Neutrophil (primary cell): Measurements from ENCODE around the gene PLEKHA1.

ENCODE experiments used
- H3K27ac ChIP-seq: fragments of 200-600 bp; sonication (generic); 2 replicates; pipeline ENCODE4 v1.5.1; 2016; ENCODE audit warnings: mild to moderate bottlenecking, moderate library complexity
- H3K27me3 ChIP-seq: fragments of 200-600 bp; sonication (generic); 2 replicates; pipeline ENCODE4 v1.6.0; 2016; ENCODE audit warnings: mild to moderate bottlenecking
- H3K36me3 ChIP-seq: fragments of 200-600 bp; sonication (generic); 2 replicates; pipeline ENCODE4 v1.5.1; 2017
- H3K4me1 ChIP-seq, 2 experiments: fragments of 200-600 bp in 1 of 2; sonication (generic) in 1 of 2; 1 replicate in 1 of 2; 2 replicates in 1 of 2; pipeline versions ENCODE4 v1.5.1 to v1.6.1; 2013 to 2016; ENCODE audit warnings: low read depth in 1 of 2, low read length in 1 of 2, mild to moderate bottlenecking in 1 of 2, moderate library complexity in 1 of 2; ENCODE audit not compliant: control insufficient read depth in 1 of 2, insufficient read depth in 1 of 2
- H3K4me3 ChIP-seq, 2 experiments: fragments of 200-600 bp in 1 of 2; sonication (generic) in 1 of 2; 1 replicate in 1 of 2; 2 replicates in 1 of 2; pipeline ENCODE4 v1.5.1; 2013 to 2016; ENCODE audit warnings: low read depth in 1 of 2, low read length in 1 of 2, mild to moderate bottlenecking in 1 of 2, moderate library complexity in 1 of 2
- H3K9me3 ChIP-seq: fragments of 200-600 bp; sonication (generic); 2 replicates; pipeline ENCODE4 v1.5.1; 2016
- TF ChIP-seq, protein P1 (sequence below): fragments of 200-600 bp; sonication (generic); IDR thresholded peaks from 2 replicates; pipeline ENCODE4 v1.5.1; 2016; ENCODE audit warnings: antibody characterized with exemption

The PLEKHA1 gene

DNA sequence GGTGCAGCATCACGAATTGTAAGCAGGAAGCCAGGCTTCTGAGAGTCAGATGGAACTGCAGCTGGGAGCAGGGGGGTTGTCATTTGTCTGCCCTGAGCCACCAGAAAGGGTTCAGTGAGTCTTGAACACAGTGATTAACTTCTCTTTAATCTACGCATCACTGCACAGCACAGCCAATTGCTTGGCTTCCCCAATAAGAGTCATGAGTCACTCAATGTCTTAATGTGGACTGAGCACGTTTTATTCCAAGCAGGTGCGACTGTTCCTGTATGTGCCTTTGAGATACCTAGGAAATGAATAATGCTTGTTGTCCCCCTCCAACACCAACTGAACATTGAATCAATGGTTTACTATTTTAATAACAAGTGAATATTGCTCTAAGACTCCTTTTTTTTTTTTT is 26.0 kb upstream of the PLEKHA1 start:
- no peak overlapping the region for H3K4me3 ChIP-seq
- no peaks in the 10 kb centered on the region for H3K9me3 ChIP-seq
- H3K27ac ChIP-seq = no peak overlapping the region
- H3K27me3 ChIP-seq = peaks cover 12% of the 10 kb centered on the region
- TF ChIP-seq, protein P1, sequence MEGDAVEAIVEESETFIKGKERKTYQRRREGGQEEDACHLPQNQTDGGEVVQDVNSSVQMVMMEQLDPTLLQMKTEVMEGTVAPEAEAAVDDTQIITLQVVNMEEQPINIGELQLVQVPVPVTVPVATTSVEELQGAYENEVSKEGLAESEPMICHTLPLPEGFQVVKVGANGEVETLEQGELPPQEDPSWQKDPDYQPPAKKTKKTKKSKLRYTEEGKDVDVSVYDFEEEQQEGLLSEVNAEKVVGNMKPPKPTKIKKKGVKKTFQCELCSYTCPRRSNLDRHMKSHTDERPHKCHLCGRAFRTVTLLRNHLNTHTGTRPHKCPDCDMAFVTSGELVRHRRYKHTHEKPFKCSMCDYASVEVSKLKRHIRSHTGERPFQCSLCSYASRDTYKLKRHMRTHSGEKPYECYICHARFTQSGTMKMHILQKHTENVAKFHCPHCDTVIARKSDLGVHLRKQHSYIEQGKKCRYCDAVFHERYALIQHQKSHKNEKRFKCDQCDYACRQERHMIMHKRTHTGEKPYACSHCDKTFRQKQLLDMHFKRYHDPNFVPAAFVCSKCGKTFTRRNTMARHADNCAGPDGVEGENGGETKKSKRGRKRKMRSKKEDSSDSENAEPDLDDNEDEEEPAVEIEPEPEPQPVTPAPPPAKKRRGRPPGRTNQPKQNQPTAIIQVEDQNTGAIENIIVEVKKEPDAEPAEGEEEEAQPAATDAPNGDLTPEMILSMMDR = no peak
- no peaks in the 10 kb centered on the region for H3K4me1 ChIP-seq
- no peaks in the 10 kb centered on the region for H3K36me3 ChIP-seq

DNA sequence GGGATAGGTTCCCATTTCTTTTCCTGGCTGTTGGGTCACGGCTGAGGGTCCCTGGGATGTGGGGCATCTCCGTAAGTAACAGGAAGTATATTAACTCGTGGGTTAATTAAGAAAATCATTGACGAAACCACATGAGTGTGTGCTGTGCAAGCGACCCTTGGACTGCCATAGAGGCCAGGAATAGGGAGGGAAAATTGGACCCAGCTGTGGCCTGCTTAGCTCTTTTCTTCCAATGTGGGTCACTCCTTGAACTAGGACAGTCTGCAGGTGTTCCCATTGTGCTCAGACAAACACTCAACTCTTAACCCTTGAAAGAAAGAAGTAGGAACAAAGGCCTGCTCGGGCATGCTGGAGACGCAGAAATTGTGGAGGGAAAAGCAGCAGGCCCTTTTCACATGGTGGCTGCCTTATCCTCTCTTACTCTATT is 25.6 kb upstream of the PLEKHA1 start:
- Histone ChIP-seq H3K27me3 (peaks cover 12% of the 10 kb centered on the region), H3K9me3 (no peaks in the 10 kb centered on the region), H3K4me1 (no peaks in the 10 kb centered on the region), H3K4me3 (no peak overlapping the region), H3K36me3 (no peaks in the 10 kb centered on the region), H3K27ac (no peak overlapping the region)
- TF ChIP-seq, protein P1 = no peak

DNA sequence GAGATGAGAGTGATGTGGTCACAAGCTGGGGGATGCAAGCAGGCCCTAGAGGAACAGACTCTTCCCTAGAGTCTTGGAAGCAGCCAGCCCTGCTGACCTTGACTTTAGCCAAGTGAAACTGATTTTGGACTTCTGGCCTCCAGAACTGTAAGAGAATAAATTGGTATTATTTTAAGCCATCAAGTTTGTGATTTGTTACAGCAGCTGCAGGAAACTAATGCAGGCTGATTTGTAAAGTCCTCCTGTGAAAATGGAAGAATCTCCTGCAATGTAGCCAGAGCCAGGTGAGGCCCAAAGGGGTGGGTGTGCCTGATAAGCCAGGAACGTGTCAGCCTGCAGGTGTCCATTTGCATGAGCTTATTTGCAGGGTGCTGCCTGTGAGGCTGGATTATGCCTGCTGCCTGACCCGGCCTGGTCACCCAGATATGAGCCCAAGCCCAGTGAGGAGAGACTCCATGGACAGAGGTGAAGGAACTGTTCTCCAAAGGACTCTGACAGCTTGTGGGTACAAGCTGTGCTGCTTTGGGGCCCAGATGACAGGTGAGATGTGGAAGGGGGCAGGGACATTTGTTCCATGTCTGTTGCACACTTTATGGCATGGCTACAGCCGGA is 24.6 kb upstream of the PLEKHA1 start:
- Histone ChIP-seq H3K27me3 (peaks cover 12% of the 10 kb centered on the region), H3K27ac (no peak overlapping the region), H3K4me3 (no peak overlapping the region), H3K4me1 (no peaks in the 10 kb centered on the region), H3K36me3 (no peaks in the 10 kb centered on the region), H3K9me3 (no peaks in the 10 kb centered on the region)
- TF ChIP-seq, protein P1 = no peak

DNA sequence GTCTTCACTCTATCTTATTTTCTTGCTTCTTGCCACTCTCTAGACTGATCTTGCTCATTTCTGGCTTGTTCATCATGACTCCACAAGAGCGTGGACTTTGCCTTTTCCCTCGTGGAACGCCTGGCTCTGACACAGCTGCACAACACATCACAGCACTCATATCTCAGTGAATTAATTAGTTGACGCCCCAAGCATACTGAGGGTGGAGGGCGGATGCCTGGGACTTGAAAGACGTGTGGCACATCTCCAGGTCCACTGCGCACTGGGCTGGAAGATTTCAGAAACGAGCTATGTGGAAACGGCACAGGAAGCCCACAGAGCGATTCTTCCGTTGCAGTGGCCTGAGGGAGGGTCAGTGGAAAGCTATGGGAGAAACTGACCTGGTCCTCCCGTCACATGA is 23.6 kb upstream of the PLEKHA1 start:
- H3K4me1 ChIP-seq = no peaks in the 10 kb centered on the region
- H3K36me3 ChIP-seq = no peaks in the 10 kb centered on the region
- TF ChIP-seq, protein P1 = no peak
- H3K4me3 ChIP-seq = no peak overlapping the region
- peaks cover 12% of the 10 kb centered on the region for H3K27me3 ChIP-seq
- H3K27ac ChIP-seq = no peak overlapping the region
- H3K9me3 ChIP-seq = no peaks in the 10 kb centered on the region

DNA sequence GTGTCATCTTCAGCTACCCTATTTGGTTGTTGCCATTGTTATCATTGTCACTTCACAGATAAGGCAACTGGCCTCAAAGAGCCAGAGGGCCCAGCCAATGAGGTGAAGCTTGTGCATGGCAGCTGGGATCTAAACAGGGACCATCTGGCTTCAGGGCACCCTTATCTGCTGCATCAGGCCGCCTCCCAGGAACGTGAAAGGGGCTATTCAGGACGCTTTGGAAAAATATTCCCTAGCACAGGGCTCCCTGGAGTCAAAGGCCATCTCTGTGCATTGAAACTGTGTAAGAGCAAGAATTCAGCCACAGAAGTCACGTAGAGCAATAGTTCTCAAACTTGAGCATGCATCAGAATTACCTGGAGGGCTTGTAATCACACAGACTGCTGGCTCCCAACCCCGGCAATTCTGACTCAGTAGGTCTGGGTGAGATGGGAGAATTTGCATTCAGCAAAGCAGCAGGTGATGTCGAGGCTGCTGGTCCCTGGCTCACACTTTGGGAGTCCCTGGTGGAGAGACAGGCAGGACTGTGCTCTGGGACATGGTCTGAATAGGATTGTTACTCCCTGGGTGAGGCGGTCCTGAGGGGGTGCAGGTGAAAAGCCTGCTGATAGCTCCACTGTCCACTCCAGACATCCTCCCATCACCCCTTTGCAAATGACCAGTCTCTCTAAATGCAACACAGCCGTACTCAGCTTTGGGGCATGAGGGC is 21.5 kb upstream of the PLEKHA1 start:
- Histone ChIP-seq H3K27me3 (peaks cover 12% of the 10 kb centered on the region), H3K4me1 (no peaks in the 10 kb centered on the region), H3K36me3 (no peaks in the 10 kb centered on the region), H3K4me3 (no peak overlapping the region), H3K27ac (no peak overlapping the region), H3K9me3 (no peaks in the 10 kb centered on the region)
- TF ChIP-seq, protein P1 = no peak
